HepG2 (cell line): Measurements from ENCODE around the gene ZIK1. TPM values are rescaled to one million over a fixed set of nuclear protein-coding genes. Genes with fewer than 3 reads are reported as not detected.

Experiments used
- AHR ChIP-seq: IDR thresholded peaks from 2 replicates; pipeline ENCODE4 v1.6.1; 2018; ENCODE audit warnings: missing genetic modification reagents, missing compliant biosample characterization
- ARID4A ChIP-seq: sonication (generic); formaldehyde crosslinking; IDR thresholded peaks from 2 replicates; pipeline ENCODE4 v1.5.0; 2020; ENCODE audit warnings: mild to moderate bottlenecking, missing genetic modification reagents, borderline replicate concordance
- CBFB ChIP-seq: sonication (generic); formaldehyde crosslinking; IDR thresholded peaks from 2 replicates; pipeline ENCODE4 v1.4.0; 2020; ENCODE audit warnings: missing genetic modification reagents
- CREM ChIP-seq, 2 experiments: sonication (generic) in 1 of 2; formaldehyde crosslinking in 1 of 2; IDR thresholded peaks; 2 replicates each; pipeline versions ENCODE4 v1.4.0 to v1.6.1; 2016 to 2020; ENCODE audit warnings: antibody characterized with exemption in 1 of 2, mild to moderate bottlenecking in 1 of 2, missing genetic modification reagents in 1 of 2
- E2F2 ChIP-seq: sonication (generic); formaldehyde crosslinking; IDR thresholded peaks from 2 replicates; pipeline ENCODE4 v1.4.0; 2020; ENCODE audit warnings: missing genetic modification reagents, borderline replicate concordance
- GRHL1 ChIP-seq: sonication (generic); formaldehyde crosslinking; conservative IDR thresholded peaks from 2 replicates; pipeline ENCODE4 v1.8.0; 2022; ENCODE audit warnings: missing genetic modification reagents
- KDM5B ChIP-seq: sonication (generic); formaldehyde crosslinking; IDR thresholded peaks from 2 replicates; pipeline ENCODE4 v1.4.0; 2020; ENCODE audit warnings: missing genetic modification reagents, mild to moderate bottlenecking, borderline replicate concordance
- MXD4 ChIP-seq: IDR thresholded peaks from 2 replicates; pipeline ENCODE4 v1.6.1; 2016; ENCODE audit warnings: mild to moderate bottlenecking, missing biosample characterization, missing genetic modification reagents
- ZBTB25 ChIP-seq: IDR thresholded peaks from 2 replicates; pipeline ENCODE4 v1.6.1; 2018; ENCODE audit warnings: missing genetic modification reagents
- ZBTB38 ChIP-seq: sonication (generic); formaldehyde crosslinking; IDR thresholded peaks from 2 replicates; pipeline ENCODE4 v1.5.1; 2020; ENCODE audit warnings: mild to moderate bottlenecking, missing genetic modification reagents
- ZMAT3 ChIP-seq: sonication (generic); formaldehyde crosslinking; conservative IDR thresholded peaks from 2 replicates; pipeline ENCODE4 v1.7.0; 2021; ENCODE audit warnings: missing genetic modification reagents
- ZNF280D ChIP-seq: sonication (generic); formaldehyde crosslinking; IDR thresholded peaks from 2 replicates; pipeline ENCODE4 v1.5.1; 2020; ENCODE audit warnings: mild to moderate bottlenecking, missing genetic modification reagents
- ZNF367 ChIP-seq: sonication (generic); formaldehyde crosslinking; IDR thresholded peaks from 2 replicates; pipeline ENCODE4 v1.4.0; 2020; ENCODE audit warnings: missing genetic modification reagents, borderline replicate concordance
- ZNF781 ChIP-seq: sonication (generic); formaldehyde crosslinking; IDR thresholded peaks from 2 replicates; pipeline ENCODE4 v1.5.1; 2020; ENCODE audit warnings: borderline replicate concordance, mild to moderate bottlenecking, missing genetic modification reagents; ENCODE audit errors: not compliant biosample characterization
- polyA plus RNA-seq, 8 experiments: library from polyadenylated mRNA; depleted of rRNA in 3 of 8; stranded (reverse) in 7 of 8; unstranded in 1 of 8; fragments of >200 nt; fragmentation: Illumina TruSeq in 4 of 8; extraction: Trizol in 4 of 8; gene quantifications; 2 replicates each; pipeline versions ENCODE4 v1.2.1 to v1.2.3, GENCODE V29; 2011 to 2016; ENCODE audit warnings: low read depth in 4 of 8, missing spikeins in 1 of 8, mixed read lengths in 1 of 8; ENCODE audit not compliant: insufficient read depth in 1 of 8
- total RNA-seq, 5 experiments: library from RNA; depleted of rRNA; stranded (reverse); fragments of >200 nt; fragmentation: Illumina TruSeq; extraction: Trizol; gene quantifications; 2 replicates each; pipeline ENCODE4 v1.2.3, GENCODE V29; 2016; ENCODE audit warnings: low read depth in 1 of 5

ZIK1 gene
- total and polyA plus RNA-seq, 2 of the 13 experiments (the other 11 are each of a cell fraction or from before 2014, with no cell fraction given) = 2.1 to 7.2 TPM

DNA sequence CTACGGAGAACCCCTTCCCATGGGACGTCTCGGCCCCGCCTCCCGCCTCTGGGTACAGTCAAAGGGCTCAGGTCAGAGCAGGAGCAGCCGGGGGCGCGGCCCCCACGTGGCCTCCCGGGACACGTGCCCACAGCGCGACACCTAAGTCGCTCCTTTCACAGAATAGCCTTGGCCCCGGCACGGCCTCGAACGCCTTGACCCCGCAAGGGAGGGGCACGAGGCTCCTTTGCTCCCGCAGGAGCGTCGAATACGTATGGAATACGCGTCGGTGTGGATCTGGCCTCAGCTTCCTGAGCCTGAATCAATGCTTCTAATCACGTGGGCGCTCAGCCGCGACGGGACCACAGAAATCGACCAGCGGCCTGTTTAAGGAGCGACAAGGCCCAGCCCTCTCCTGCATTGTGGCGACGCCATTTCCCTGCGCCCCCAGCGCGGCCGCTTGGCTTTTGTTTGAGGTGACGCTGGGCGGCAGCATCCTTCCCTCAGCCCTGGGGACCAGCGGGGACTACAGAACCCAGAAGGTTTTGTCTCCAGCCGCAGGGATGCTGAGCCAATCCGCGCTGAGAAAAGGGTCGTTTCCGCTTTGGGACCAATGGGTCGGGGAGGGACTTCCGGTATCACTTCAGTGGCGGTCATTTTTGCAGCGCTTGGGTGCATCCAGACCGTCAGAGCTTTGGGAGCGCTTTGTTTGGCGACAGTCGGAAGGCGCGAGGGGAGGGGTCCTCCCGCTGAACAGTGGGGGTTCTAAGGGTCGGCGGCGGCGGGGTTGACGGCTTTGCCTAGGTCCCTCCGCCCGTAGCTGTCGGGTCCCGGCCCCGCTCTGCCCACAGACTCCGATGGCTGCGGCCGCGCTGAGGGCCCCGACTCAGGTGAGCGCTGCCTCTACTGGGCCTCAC lies at the start of gene ZIK1 (continued):
- TF ChIP-seq E2F2 (CRISPR knock-in tag) (no peak), ZBTB38 (CRISPR knock-in tag) (peak; percentile 65; the same call in 1 of the 2 replicates), CREM (IDR thresholded peaks at IDR 0.05) (peak; percentile 68), CREM (CRISPR knock-in tag; IDR thresholded peaks at IDR 0.05) (no peak), KDM5B (CRISPR knock-in tag) (0 out of 2 replicates have a peak, but pooled peaks have one; percentile 22), ZNF280D (CRISPR knock-in tag) (no peak), ZBTB25 (no peak), ZNF367 (no peak), ZMAT3 (CRISPR knock-in tag) (no peak), MXD4 (CRISPR knock-in tag) (no peak), GRHL1 (CRISPR knock-in tag) (no peak), ARID4A (CRISPR knock-in tag) (peak; percentile 80), ZNF781 (no peak), CBFB (CRISPR knock-in tag) (0 out of 2 replicates have a peak, but pooled peaks have one; percentile 44), AHR (CRISPR knock-in tag) (no peak)
